K562 (cell line): ENCODE measurements around the gene GSTO2. TPM values are rescaled to one million over a fixed set of nuclear protein-coding genes. Genes with fewer than 3 reads are reported as not detected.

Experiments used
- ATAC-seq: fragments of 200-7000 bp; cut with Tn5 transposase; 3 replicates; pipeline ENCODE4 v1.9.1; 2020; ENCODE audit warnings: moderate library complexity
- BruUV-seq: library from RNA; stranded (reverse); fragments of 400-500 nt; replicated peaks from 2 replicates; lab custom pipeline; 2021; lab: Mats Ljungman, UMichigan
- CTCF ChIA-PET: fragments of 300-600 bp; formaldehyde crosslinking; extraction: SDS; loops from one replicate; lab custom pipeline; 2021; ENCODE audit warnings: low intra/inter-chr PET ratio; lab: Yijun Ruan, JAX
- POLR2A ChIA-PET: fragments of 300-600, 350-650 bp; sonication (Branson Sonifier 250); formaldehyde crosslinking; extraction: SDS; loops from one replicate; lab custom pipeline; 2021; ENCODE audit warnings: antibody characterized with exemption, inconsistent platforms; lab: Yijun Ruan, JAX
- DNase-seq, 4 experiments: peaks; one replicate each; pipeline versions ENCODE4 v3.0.0 to v3.0.0-alpha.2; 2011 to 2018; ENCODE audit warnings: low spot score in 3 of 4, mixed read lengths in 3 of 4; ENCODE audit errors: extremely low read depth in 1 of 4
- FAIRE-seq: peaks from 2 replicates; lab custom pipeline; 2011; peaks lifted over from hg19 to GRCh38; lab: Jason Lieb, UNC
- H2AFZ ChIP-seq: 2 replicates; pipeline ENCODE4 v1.6.0; 2011; ENCODE audit warnings: low read depth, low read length, control low read depth, inconsistent platforms
- H3K27ac ChIP-seq: fragments of 200-600 bp; 3 replicates; pipeline ENCODE4 v1.8.0; 2011; ENCODE audit warnings: low read depth, mild to moderate bottlenecking, control low read depth, inconsistent platforms, low read length, moderate library complexity, mixed read lengths; ENCODE audit errors: extremely low read depth
- H3K27me3 ChIP-seq, 2 experiments: fragments of 300-600 bp in 1 of 2; 2 replicates in 1 of 2; 3 replicates in 1 of 2; pipeline versions ENCODE4 v1.6.0 to v1.8.0; 2011; ENCODE audit warnings: inconsistent platforms in 2 of 2, low read length in 2 of 2, mild to moderate bottlenecking in 1 of 2, mixed read lengths in 1 of 2, moderate library complexity in 1 of 2; ENCODE audit not compliant: control insufficient read depth in 2 of 2, insufficient read depth in 2 of 2
- H3K36me3 ChIP-seq: fragments of 300-600 bp; 3 replicates; pipeline ENCODE4 v1.8.0; 2011; ENCODE audit warnings: mild to moderate bottlenecking, low read length, inconsistent platforms; ENCODE audit not compliant: control insufficient read depth, insufficient read depth
- H3K4me1 ChIP-seq, 2 experiments: fragments of 200-600 bp in 1 of 2; replicated peaks in 1 of 2; 2 replicates in 1 of 2; 3 replicates in 1 of 2; pipeline versions ENCODE4 v1.5.1 to v1.8.0; 2011; ENCODE audit warnings: inconsistent platforms in 2 of 2, low read length in 2 of 2, mild to moderate bottlenecking in 1 of 2, mixed read lengths in 1 of 2, moderate library complexity in 1 of 2; ENCODE audit not compliant: control insufficient read depth in 2 of 2, insufficient read depth in 2 of 2
- H3K4me2 ChIP-seq: 2 replicates; pipeline ENCODE4 v1.6.1; 2011; ENCODE audit warnings: low read length, control low read depth, inconsistent platforms, mixed read lengths; ENCODE audit not compliant: insufficient read depth
- H3K4me3 ChIP-seq: fragments of 200-600 bp; sonication (generic), shearing (Covaris generic); 2 replicates; pipeline ENCODE4 v1.5.1; 2016; ENCODE audit warnings: control low read depth, inconsistent platforms
- H3K79me2 ChIP-seq: fragments of 200-600 bp; 3 replicates; pipeline ENCODE4 v1.8.0; 2011; ENCODE audit warnings: low read length, inconsistent platforms; ENCODE audit not compliant: control insufficient read depth, insufficient read depth
- H3K9ac ChIP-seq, 2 experiments: 2 replicates each; pipeline versions ENCODE4 v1.6.0 to v1.6.1; 2011; ENCODE audit warnings: low read depth in 2 of 2, low read length in 2 of 2, control low read depth in 1 of 2, inconsistent platforms in 1 of 2, mild to moderate bottlenecking in 1 of 2, mixed read lengths in 1 of 2; ENCODE audit not compliant: insufficient read depth in 1 of 2
- H3K9me1 ChIP-seq: one replicate; pipeline ENCODE4 v1.6.0; 2011; ENCODE audit warnings: inconsistent platforms, mild to moderate bottlenecking, low read length, moderate library complexity; ENCODE audit not compliant: control insufficient read depth, insufficient read depth
- H3K9me3 ChIP-seq: replicated peaks from 2 replicates; pipeline ENCODE4 v1.5.1; 2011; ENCODE audit warnings: low read depth, low read length, inconsistent platforms; ENCODE audit not compliant: control insufficient read depth, insufficient read depth
- H4K20me1 ChIP-seq: replicated peaks from 2 replicates; pipeline ENCODE4 v1.6.1; 2011; ENCODE audit warnings: low read length, inconsistent platforms, mixed read lengths; ENCODE audit not compliant: control insufficient read depth, insufficient read depth
- CEBPB ChIP-seq: fragments of 450-650 bp; IDR thresholded peaks from 2 replicates; pipeline ENCODE4 v1.6.1; 2016; ENCODE audit warnings: missing genetic modification characterization, missing compliant biosample characterization
- CEBPG ChIP-seq, 3 experiments: fragments of 200-800 bp in 1 of 3; sonication (Bioruptor generic) in 1 of 3; sonication (generic) in 1 of 3; formaldehyde crosslinking in 1 of 3; IDR thresholded peaks in 2 of 3; conservative IDR thresholded peaks in 1 of 3; 2 replicates each; pipeline versions ENCODE4 v1.6.1 to v1.8.0; 2016 to 2022; ENCODE audit warnings: missing compliant biosample characterization in 2 of 3, missing genetic modification characterization in 2 of 3, mild to moderate bottlenecking in 1 of 3, missing genetic modification reagents in 1 of 3
- ELF2 ChIP-seq: fragments of 250-450 bp; sonication (Bioruptor Pico); IDR thresholded peaks from 2 replicates; pipeline ENCODE4 v1.5.0; 2021; ENCODE audit warnings: mild to moderate bottlenecking
- RBFOX2 ChIP-seq: fragments of 200-400 bp; formaldehyde crosslinking; IDR thresholded peaks from 2 replicates; pipeline ENCODE4 v1.6.1; 2017; ENCODE audit warnings: low read depth, mild to moderate bottlenecking, low read length, moderate library complexity
- SP2 ChIP-seq: IDR thresholded peaks from 2 replicates; pipeline ENCODE4 v1.6.1; 2011; ENCODE audit warnings: mild to moderate bottlenecking, low read depth, low read length, moderate library complexity; ENCODE audit not compliant: poor library complexity, severe bottlenecking; ENCODE audit errors: extremely low read depth
- WGBS: fragments of 100-300 bp; shearing (Covaris generic); methylation state at CpG from one replicate; pipeline ENCODE4 v1.1.6; 2016; ENCODE audit warnings: low coverage, mixed read lengths; ENCODE audit not compliant: insufficient coverage; ENCODE audit errors: missing lambda C conversion rate; 5-methylcytosine and 5-hydroxymethylcytosine counted together
- in situ Hi-C: fragments of 300-500 bp; cut with MboI; formaldehyde crosslinking; loops from 4 replicates; pipeline ENCODE4 v1.15.0; 2018; ENCODE audit warnings: inconsistent platforms, mixed read lengths
- intact Hi-C: fragments of 100-400 bp; cut with micrococcal nuclease; formaldehyde crosslinking; loops from 2 replicates; pipeline ENCODE4 v1.14.2; 2022
- polyA plus RNA-seq, 8 experiments: library from polyadenylated mRNA; depleted of rRNA in 4 of 8; stranded (reverse) in 5 of 8; unstranded in 3 of 8; fragments of >200 nt; fragmentation: Nextera tagmentation in 2 of 8; fragmentation: Illumina TruSeq in 1 of 8; extraction: Ambion mirVana in 2 of 8; extraction: Trizol in 1 of 8; gene quantifications; 2 replicates each; pipeline versions ENCODE4 v1.2.1 to v1.2.3, GENCODE V29; 2011 to 2014; ENCODE audit warnings: inconsistent platforms in 1 of 8, missing spikeins in 1 of 8
- total RNA-seq, 7 experiments: library from RNA; depleted of rRNA in 6 of 7; stranded (reverse); fragments of >200 nt in 6 of 7; fragmentation: Illumina TruSeq in 2 of 7; extraction: Trizol in 2 of 7; gene quantifications; 2 replicates each; pipeline versions ENCODE4 v1.2.1 to v1.2.3, GENCODE V29; 2011 to 2021; ENCODE audit warnings: low replicate concordance in 1 of 7

GSTO2 gene
- total and polyA plus RNA-seq, 9 of the 15 experiments (the other 6 are each of a cell fraction or from before 2014, with no cell fraction given), result 0.18 to 1.8 (median 0.90) TPM

- ChIA-PET POLR2A (interaction anchor here (0.6 to 1.5 kb wide), 3 partner anchors 10 to 13 kb away, joined by 3 read pairs; no protein-coding TSS in a partner anchor), CTCF (no interaction called here)
- Histone ChIP-seq H3K27ac (peak overlapping the region; percentile 62; the same call in 2 of the 3 replicates), H3K4me2 (peak overlapping the region; percentile 70), H3K4me3 (no peak overlapping the region), H3K9ac (peak overlapping the region; percentile 41 to 81; a peak in 3 of 4 replicates), H3K27me3 (no peaks in the 10 kb centered on the region), H3K79me2 (peaks cover 100% of the 10 kb centered on the region), H3K4me1 (peaks cover 70 to 76% of the 10 kb centered on the region in 2 experiments), H3K9me1 (peaks cover 10% of the 10 kb centered on the region), H2AFZ (no peak overlapping the region), H4K20me1 (peaks cover 76% of the 10 kb centered on the region), H3K36me3 (peaks cover 86% of the 10 kb centered on the region), H3K9me3 (no peaks in the 10 kb centered on the region)
- ATAC-seq (no peak), DNase-seq (no peak), FAIRE-seq (no peak)
- WGBS, result 35% methylated on average over 7 of the region's 8 CpGs
- intact Hi-C loops (no loop called here), in situ Hi-C loops (no loop called here)
- TF ChIP-seq CEBPG (CRISPR knock-in tag; IDR thresholded peaks at IDR 0.05), result peak; percentile 38; the same call in 1 of the 2 replicates
- TF ChIP-seq CEBPG (tag; conservative IDR thresholded peaks at IDR 0.05 in 1 of 2, IDR thresholded peaks at IDR 0.05 in 1 of 2), result peak in 1 of 2 experiments; percentile 51; a peak in 2 of 4 replicates
- no peak for TF ChIP-seq SP2
- no peak for TF ChIP-seq ELF2 (CRISPR knock-in tag)
- TF ChIP-seq RBFOX2, result 0 out of 2 replicates have a peak, but pooled peaks have one; percentile 29
- TF ChIP-seq CEBPB, result peak; percentile 33; the same call in 1 of the 2 replicates
- no TSS peak for BruUV-seq
These were observed 61.5 kb downstream of the GSTO2 start for GRCh38 chr10:104330168-104331110.
